Activated T-helper 2 cell treated with anti-CD3 and anti-CD28 coated beads, Interferon-gamma antibody, Interleukin-2, Interleukin-4, amounts not matched to agents 10 μg/mL and 5 μg/mL and 100 μg/mL, durations not matched to agents 14 hours and 24 hours and 36 hours (primary cell): Measurements from ENCODE around the gene CLDND2. TPM values are rescaled to one million over a fixed set of nuclear protein-coding genes. Genes with fewer than 3 reads are reported as not detected.
A peak's percentile ranks its signal among the peaks of the same experiment; 100 is the strongest.
"Not testable (repeated sequence)": the region's sequence is repeated elsewhere in the genome, so short reads cannot be mapped to it uniquely, and the experiment has no call there.

Source experiments
- DNase-seq: peaks from one replicate; pipeline ENCODE4 v3.0.0; 2021; ENCODE audit warnings: low spot score
- H3K27ac Mint-ChIP-seq: one replicate; pipeline ENCODE4 v1.8.0; 2021; ENCODE audit warnings: mixed read lengths
- H3K27me3 Mint-ChIP-seq: one replicate; pipeline ENCODE4 v1.8.0; 2021; ENCODE audit warnings: low read depth, mixed read lengths
- H3K36me3 Mint-ChIP-seq: one replicate; pipeline ENCODE4 v1.8.0; 2021; ENCODE audit warnings: low read depth, mixed read lengths
- H3K4me1 Mint-ChIP-seq: one replicate; pipeline ENCODE4 v1.8.0; 2021; ENCODE audit warnings: low read depth, mixed read lengths
- H3K4me3 Mint-ChIP-seq: one replicate; pipeline ENCODE4 v1.8.0; 2021; ENCODE audit warnings: low read depth, mild to moderate bottlenecking, moderate library complexity, mixed read lengths
- H3K9me3 Mint-ChIP-seq: one replicate; pipeline ENCODE4 v1.8.0; 2021; ENCODE audit warnings: mixed read lengths
- intact Hi-C: fragments of 100-400 bp; cut with micrococcal nuclease; formaldehyde crosslinking; loops from one replicate; pipeline ENCODE4 v1.15.1; 2023
- total RNA-seq: library from RNA; stranded (reverse); gene quantifications from 2 replicates; pipeline ENCODE4 v1.2.3, GENCODE V29; 2022

The CLDND2 gene
- total RNA-seq, 1 donor from 2014 or later, result 13.8 TPM

- DNase-seq, intact Hi-C loops, H3K27me3 Mint-ChIP-seq, H3K4me3 Mint-ChIP-seq: not testable (repeated sequence)
- peak overlapping the region; percentile 46 for H3K27ac Mint-ChIP-seq
- peaks cover 41% of the 10 kb centered on the region for H3K4me1 Mint-ChIP-seq
- H3K36me3 Mint-ChIP-seq, result peaks cover 19% of the 10 kb centered on the region
- peaks cover 12% of the 10 kb centered on the region for H3K9me3 Mint-ChIP-seq
These were observed 28.6 kb upstream of the CLDND2 start for GRCh38 chr19:51397453-51397852.

DNA sequence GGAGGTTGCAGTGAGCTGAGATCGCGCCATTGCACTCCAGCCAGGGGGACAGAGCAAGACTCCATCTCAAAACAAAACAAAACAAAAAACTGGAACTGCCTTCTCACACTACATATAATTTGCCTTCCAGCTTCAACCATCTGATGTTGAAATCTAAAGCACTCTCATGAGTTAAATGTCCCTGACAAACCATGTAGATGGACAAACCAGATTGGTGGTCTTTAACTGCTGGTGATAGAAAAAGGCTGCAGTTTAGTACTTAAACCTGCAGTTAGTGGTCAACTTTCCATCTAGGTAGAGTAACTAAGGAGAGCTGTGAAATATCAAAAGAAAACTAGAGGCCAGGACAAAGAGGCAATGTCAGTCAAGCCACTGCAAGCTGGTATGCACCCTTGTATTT, 27.4 kb upstream of the CLDND2 start:
- intact Hi-C loops, result no loop called here
- Mint-ChIP-seq H3K36me3 (peaks cover 11% of the 10 kb centered on the region), H3K4me3 (peak overlapping the region; percentile 93), H3K9me3 (peaks cover 3% of the 10 kb centered on the region), H3K27ac (no peak overlapping the region), H3K27me3 (no peaks in the 10 kb centered on the region), H3K4me1 (peaks cover 46% of the 10 kb centered on the region)
- no peak for DNase-seq

GRCh38 chr19:51394050-51394836, 25.4 kb upstream of the CLDND2 start:
- no peaks in the 10 kb centered on the region for H3K36me3 Mint-ChIP-seq
- DNase-seq, result peak; percentile 96
- intact Hi-C loops, result loop anchor here (1.0 to 2.0 kb wide), 6 partner anchors 21 to 138 kb away; partner anchors contain the start of gene SIGLEC10
- peak overlapping the region; percentile 98 for H3K27ac Mint-ChIP-seq
- H3K27me3 Mint-ChIP-seq, result no peaks in the 10 kb centered on the region
- H3K4me1 Mint-ChIP-seq, result peaks cover 51% of the 10 kb centered on the region
- peak overlapping the region; percentile 93 for H3K4me3 Mint-ChIP-seq
- H3K9me3 Mint-ChIP-seq, result no peaks in the 10 kb centered on the region

GRCh38 chr19:51392701-51393100, 23.9 kb upstream of the CLDND2 start:
- intact Hi-C loops, result no loop called here
- Mint-ChIP-seq H3K27me3 (no peaks in the 10 kb centered on the region), H3K4me1 (peaks cover 53% of the 10 kb centered on the region), H3K4me3 (peak overlapping the region; percentile 67), H3K36me3 (no peaks in the 10 kb centered on the region), H3K9me3 (no peaks in the 10 kb centered on the region), H3K27ac (peak overlapping the region; percentile 94)
- DNase-seq, result no peak

DNA sequence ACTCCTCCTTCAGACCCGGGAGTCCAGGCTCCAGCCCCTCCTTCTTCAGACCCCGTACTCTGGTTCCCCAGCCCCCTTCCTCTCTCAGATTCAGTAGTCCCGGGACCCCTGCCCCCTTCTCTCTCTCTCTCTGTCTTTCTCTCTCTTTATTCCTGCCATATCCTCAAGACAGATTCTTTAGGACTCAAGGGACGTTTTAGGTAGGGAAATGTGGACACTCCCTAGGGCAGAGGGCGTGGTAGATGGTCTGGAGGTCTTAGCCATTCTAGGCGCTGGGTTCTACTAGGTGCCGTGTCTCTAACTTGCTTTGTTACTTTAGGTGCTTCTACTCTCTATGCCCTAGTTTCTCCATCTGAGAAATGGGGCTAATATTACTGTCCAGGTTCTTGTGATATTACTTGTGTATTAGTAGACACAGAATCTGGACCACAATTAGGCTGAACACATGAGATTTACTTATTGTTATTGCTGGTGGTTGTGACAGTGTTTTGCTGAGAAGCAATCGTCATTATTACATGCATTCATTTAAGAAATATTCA, 22.3 kb upstream of the CLDND2 start:
- Mint-ChIP-seq H3K27me3 (no peaks in the 10 kb centered on the region), H3K27ac (peak overlapping the region; percentile 76), H3K9me3 (no peaks in the 10 kb centered on the region), H3K36me3 (no peaks in the 10 kb centered on the region), H3K4me3 (peak overlapping the region; percentile 30), H3K4me1 (peaks cover 44% of the 10 kb centered on the region)
- DNase-seq, result no peak
- intact Hi-C loops, result no loop called here

- Mint-ChIP-seq H3K27me3 (no peaks in the 10 kb centered on the region), H3K4me1 (peaks cover 36% of the 10 kb centered on the region), H3K36me3 (no peaks in the 10 kb centered on the region), H3K4me3 (no peak overlapping the region), H3K9me3 (no peaks in the 10 kb centered on the region), H3K27ac (no peak overlapping the region)
- no peak for DNase-seq
- intact Hi-C loops, result no loop called here
These were observed 20.3 kb upstream of the CLDND2 start for GRCh38 chr19:51389143-51389542.

DNA sequence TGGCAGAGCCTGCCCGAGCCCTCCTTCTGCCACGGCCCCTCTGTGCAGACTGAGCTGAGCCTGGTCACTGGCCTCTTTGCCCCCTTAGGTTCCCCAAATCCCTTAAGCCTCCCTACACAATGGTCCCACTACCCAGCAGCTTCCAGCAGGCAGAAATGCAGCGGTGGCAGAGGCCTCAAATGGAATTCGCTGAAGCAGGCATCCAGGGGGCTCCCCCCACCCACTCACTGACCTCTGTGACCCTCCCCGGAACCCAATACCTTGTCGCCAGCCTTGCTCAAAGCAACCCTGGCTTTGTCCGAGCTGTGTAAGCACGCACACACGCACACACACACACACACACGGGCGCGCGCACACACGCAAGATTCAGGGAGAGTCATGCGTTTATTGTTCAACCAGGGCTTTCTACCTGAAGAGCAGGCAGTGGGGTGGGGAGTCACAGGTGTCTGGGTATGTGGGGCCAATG, 19.2 kb upstream of the CLDND2 start, which contains the start of gene LIM2:
Gene LIM2 (minus strand): TSS at position 51 of the 466 bp plus-strand sequence. CDS start 531 bp downstream, outside the sequence.
- Mint-ChIP-seq H3K27ac (no peak within 1 kb of the TSS), H3K4me1 (peaks cover 28% of the 10 kb centered on the region), H3K36me3 (no peaks in the 10 kb centered on the region), H3K27me3 (no peaks in the 10 kb centered on the region), H3K9me3 (no peaks in the 10 kb centered on the region), H3K4me3 (no peak within 1 kb of the TSS)
- no peak for DNase-seq
- intact Hi-C loops, result no loop called here

DNA sequence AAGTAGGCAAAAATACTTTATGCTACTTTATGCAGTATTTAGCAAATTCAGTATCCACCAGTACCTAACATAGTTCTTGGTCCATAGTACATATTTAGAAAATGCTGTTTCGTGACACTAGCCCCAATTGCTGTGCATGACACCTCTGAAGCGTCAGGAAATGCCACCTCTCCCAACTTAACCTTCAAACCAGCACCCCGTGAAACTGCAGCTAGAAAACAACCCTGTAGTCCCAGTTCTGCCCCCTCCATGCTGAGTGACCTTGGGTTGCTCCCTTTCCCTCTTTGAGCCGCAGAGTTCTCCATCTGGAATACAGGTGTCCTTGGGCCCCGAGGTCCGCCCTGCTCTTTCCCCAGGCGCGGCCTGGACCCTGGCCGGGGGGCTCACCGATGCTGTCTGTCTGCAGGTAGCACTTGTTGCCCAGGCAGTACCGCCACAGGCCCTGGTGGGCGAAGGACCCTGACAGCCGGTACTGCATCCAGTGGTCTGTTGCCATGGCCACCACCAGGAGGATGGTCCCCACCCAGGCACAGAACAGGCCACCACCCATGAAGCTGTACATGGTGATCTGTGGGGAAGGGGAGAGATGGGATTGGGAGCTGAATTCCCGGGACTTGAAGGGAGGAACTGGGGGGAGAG, 18.2 kb upstream of the CLDND2 start:
- no peak for DNase-seq
- intact Hi-C loops, result no loop called here
- peaks cover 23% of the 10 kb centered on the region for H3K4me1 Mint-ChIP-seq
- H3K27ac Mint-ChIP-seq, result no peak overlapping the region
- H3K27me3 Mint-ChIP-seq, result no peaks in the 10 kb centered on the region
- H3K9me3 Mint-ChIP-seq, result no peaks in the 10 kb centered on the region
- H3K36me3 Mint-ChIP-seq, result no peaks in the 10 kb centered on the region
- no peak overlapping the region for H3K4me3 Mint-ChIP-seq

DNA sequence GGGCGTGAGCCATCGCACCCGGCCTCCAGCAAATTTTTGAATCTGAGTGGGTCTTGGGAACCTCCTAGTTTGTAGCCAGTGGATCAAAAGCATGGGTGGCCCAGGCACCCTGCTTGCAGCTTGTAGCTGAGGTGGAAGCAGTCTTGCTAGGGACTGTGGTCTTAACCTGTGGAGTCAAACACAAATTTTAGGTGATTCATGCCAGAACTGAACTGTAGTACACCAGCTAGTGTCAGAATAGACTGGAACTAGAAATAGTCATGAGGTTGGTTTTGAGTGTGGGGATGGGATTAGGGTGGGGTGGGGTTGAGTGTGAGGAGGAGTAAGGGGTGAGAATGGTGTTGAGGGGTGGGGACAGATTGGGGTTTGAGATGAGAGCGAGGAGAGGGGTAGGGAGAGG, 13.2 kb upstream of the CLDND2 start:
- no peaks in the 10 kb centered on the region for H3K9me3 Mint-ChIP-seq
- H3K27ac Mint-ChIP-seq, result no peak overlapping the region
- no peak overlapping the region for H3K4me3 Mint-ChIP-seq
- H3K36me3 Mint-ChIP-seq, result peaks cover 6% of the 10 kb centered on the region
- peaks cover 16% of the 10 kb centered on the region for H3K4me1 Mint-ChIP-seq
- no peaks in the 10 kb centered on the region for H3K27me3 Mint-ChIP-seq
- intact Hi-C loops, result no loop called here
- no peak for DNase-seq

DNA sequence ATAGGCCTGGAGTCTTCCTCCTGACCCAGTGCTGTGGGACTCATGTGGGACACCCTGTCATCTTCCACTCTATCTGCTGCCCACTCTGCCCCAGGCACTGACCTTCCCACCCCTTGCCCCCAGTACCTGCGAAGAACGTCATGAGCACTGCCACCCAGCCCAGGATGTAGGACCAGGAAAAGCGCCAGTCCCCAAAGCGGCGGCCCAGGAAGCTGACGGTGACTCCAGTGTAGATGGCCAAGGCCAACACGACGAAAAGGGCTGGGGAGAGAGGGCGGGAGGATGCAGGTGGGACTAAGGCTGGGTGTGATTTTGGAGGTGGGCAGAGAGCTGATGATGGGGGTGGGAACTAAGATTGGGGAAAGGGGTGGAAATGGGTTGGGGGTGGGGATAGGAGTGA, 11.6 kb upstream of the CLDND2 start:
- Mint-ChIP-seq H3K27me3 (no peaks in the 10 kb centered on the region), H3K27ac (peak overlapping the region; percentile 4), H3K4me1 (peaks cover 29% of the 10 kb centered on the region), H3K36me3 (peaks cover 7% of the 10 kb centered on the region), H3K4me3 (no peak overlapping the region), H3K9me3 (no peaks in the 10 kb centered on the region)
- no peak for DNase-seq
- intact Hi-C loops, result no loop called here

GRCh38 chr19:51377422-51377821, 8.6 kb upstream of the CLDND2 start:
- no peaks in the 10 kb centered on the region for H3K9me3 Mint-ChIP-seq
- no peak overlapping the region for H3K4me3 Mint-ChIP-seq

DNA sequence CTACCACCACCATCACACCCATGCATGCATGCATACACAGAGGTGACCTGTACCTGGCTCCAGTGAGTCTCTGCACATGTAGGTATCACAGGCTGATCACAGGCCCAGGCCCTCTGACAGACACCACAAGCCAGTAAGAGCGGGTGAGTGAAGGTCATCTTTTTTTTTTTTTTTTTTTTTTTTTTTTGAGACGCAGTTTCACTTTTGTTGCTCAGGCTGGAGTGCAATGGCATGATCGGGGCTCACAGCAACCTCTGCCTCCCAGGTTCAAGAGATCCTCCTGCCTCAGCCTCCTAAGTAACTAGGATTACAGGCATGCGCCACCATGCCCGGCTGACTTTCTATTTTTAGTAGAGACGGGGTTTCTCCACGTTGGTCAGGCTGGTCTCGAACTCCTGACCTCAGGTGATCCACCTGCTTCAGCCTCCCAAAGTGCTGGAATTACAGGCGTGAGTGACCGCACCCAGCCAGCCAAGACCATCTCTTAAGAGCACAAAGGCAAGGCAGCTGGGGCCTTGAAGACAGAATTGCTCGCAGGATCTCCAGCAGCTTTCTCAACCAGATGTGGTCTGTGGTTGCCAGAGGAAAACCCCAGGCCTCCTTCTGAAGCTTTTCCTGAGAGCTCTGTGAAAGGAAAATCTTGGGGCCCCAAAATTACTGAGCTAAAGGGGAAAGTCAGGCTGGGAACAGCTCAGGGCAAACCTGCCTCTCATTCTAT, 6.9 kb upstream of the CLDND2 start:
- Mint-ChIP-seq H3K27me3 (no peaks in the 10 kb centered on the region), H3K4me3 (peak overlapping the region; percentile 83), H3K4me1 (peaks cover 64% of the 10 kb centered on the region), H3K9me3 (no peaks in the 10 kb centered on the region), H3K27ac (peak overlapping the region; percentile 94), H3K36me3 (peaks cover 25% of the 10 kb centered on the region)
- intact Hi-C loops, result no loop called here
- no peak for DNase-seq

More at GRCh38 chr19:51377422-51377821, 8.6 kb upstream of the CLDND2 start:
- peaks cover 55% of the 10 kb centered on the region for H3K4me1 Mint-ChIP-seq
- no peak for DNase-seq
- peaks cover 15% of the 10 kb centered on the region for H3K36me3 Mint-ChIP-seq
- intact Hi-C loops, result no loop called here
- H3K27ac Mint-ChIP-seq, result no peak overlapping the region
- H3K27me3 Mint-ChIP-seq, result no peaks in the 10 kb centered on the region
